ENCODE results near the gene RBM4.
A peak's percentile ranks its signal among the peaks of the same experiment; 100 is the strongest.

The RBM4 gene

DNA sequence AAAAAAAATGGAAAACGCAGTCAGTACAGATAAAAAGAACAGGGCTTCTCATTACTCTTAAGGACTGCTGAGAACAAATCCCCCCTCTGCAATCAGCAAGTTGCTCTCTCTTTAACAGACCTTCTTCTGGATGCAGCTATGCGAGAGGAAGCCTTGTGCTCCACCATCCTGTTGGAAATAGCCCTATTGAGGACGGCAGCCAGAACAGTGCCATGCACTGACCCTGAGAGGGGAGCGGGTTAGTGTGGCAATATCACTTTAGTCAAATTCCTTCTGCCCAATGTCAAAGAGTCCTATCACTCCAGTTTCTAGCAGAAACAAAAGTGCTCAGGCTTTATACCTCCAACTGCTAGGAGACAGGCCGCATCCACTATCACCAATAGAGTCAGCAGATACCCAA is 32.3 kb downstream of the RBM4 start:
- TF ChIP-seq EZH2phosphoT487 (IDR thresholded peaks at IDR 0.05; ENCODE audit: borderline replicate concordance): no peak
- TF ChIP-seq, protein P1, sequence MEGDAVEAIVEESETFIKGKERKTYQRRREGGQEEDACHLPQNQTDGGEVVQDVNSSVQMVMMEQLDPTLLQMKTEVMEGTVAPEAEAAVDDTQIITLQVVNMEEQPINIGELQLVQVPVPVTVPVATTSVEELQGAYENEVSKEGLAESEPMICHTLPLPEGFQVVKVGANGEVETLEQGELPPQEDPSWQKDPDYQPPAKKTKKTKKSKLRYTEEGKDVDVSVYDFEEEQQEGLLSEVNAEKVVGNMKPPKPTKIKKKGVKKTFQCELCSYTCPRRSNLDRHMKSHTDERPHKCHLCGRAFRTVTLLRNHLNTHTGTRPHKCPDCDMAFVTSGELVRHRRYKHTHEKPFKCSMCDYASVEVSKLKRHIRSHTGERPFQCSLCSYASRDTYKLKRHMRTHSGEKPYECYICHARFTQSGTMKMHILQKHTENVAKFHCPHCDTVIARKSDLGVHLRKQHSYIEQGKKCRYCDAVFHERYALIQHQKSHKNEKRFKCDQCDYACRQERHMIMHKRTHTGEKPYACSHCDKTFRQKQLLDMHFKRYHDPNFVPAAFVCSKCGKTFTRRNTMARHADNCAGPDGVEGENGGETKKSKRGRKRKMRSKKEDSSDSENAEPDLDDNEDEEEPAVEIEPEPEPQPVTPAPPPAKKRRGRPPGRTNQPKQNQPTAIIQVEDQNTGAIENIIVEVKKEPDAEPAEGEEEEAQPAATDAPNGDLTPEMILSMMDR (conservative IDR thresholded peaks at IDR 0.05; ENCODE audit: low read length): no peak
- Histone ChIP-seq H3K4me3 (ENCODE audit: low read length, poor library complexity, severe bottlenecking) (no peak overlapping the region), H4K20me1 (ENCODE audit: insufficient read depth, low read length, poor library complexity, severe bottlenecking) (peaks cover 39% of the 10 kb centered on the region), H3K4me1 (ENCODE audit: insufficient read depth, low read length, poor library complexity, severe bottlenecking) (peaks cover 30% of the 10 kb centered on the region), H3K79me2 (ENCODE audit: insufficient read depth, low read length) (peaks cover 83% of the 10 kb centered on the region), H2AFZ (ENCODE audit: low read length) (no peak overlapping the region), H3F3A (ENCODE audit: low read depth) (no peaks in the 10 kb centered on the region), H3K36me3 (ENCODE audit: insufficient read depth, low read length) (peaks cover 33% of the 10 kb centered on the region), H3K27me3 (ENCODE audit: insufficient read depth, low read length, poor library complexity, severe bottlenecking) (no peaks in the 10 kb centered on the region), H3K9me3 (ENCODE audit: insufficient read depth, low read depth, low read length) (no peaks in the 10 kb centered on the region), H3K9ac (ENCODE audit: low read depth, low read length, poor library complexity, severe bottlenecking) (no peak overlapping the region), H3K9me2 (replicated peaks; ENCODE audit: low read depth, low read length) (no peaks in the 10 kb centered on the region), H3K4me2 (ENCODE audit: low read depth, low read length, poor library complexity, severe bottlenecking) (peak overlapping the region; percentile 2)

DNA sequence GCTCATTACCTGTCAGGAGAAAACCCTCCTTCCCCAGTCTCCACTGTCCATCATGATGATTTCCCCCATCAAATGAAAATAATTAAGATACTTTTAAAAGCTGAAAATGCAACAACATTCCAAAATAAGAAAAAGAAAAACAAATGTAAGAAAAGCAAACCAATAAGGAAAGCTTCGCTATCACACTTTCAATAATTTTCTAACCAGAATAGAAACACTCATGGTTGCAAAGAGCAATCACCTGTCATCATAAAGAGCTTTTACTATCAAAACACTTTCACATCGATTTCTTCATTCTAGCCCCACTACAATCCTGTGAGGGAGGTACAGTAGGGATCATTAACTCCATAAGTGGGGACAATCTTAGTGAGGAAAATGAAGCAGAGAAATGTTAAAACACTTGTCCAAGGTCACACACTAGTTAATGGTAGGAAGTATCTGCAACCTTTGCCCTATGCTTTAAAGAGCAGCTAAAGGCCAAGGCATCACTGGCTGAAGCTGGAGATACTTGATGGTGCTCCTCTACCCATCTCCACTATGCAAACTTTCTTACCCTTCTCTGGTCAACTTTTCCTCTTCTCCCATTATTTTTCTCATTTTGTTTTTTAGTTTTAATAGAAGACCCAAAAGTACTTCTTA is 36.6 kb downstream of the RBM4 start:
- Histone ChIP-seq H4K20me1 (ENCODE audit: insufficient read depth, low read length, poor library complexity, severe bottlenecking) (peaks cover 29% of the 10 kb centered on the region), H2AFZ (ENCODE audit: low read length) (no peak overlapping the region), H3K36me3 (ENCODE audit: insufficient read depth, low read length) (no peaks in the 10 kb centered on the region), H3K4me1 (ENCODE audit: insufficient read depth, low read length, poor library complexity, severe bottlenecking) (peaks cover 42% of the 10 kb centered on the region), H3K9ac (ENCODE audit: low read depth, low read length, poor library complexity, severe bottlenecking) (peak overlapping the region; percentile 74), H3K9me3 (ENCODE audit: insufficient read depth, low read depth, low read length) (no peaks in the 10 kb centered on the region), H3F3A (ENCODE audit: low read depth) (peaks cover 4% of the 10 kb centered on the region), H3K27me3 (ENCODE audit: insufficient read depth, low read length, poor library complexity, severe bottlenecking) (no peaks in the 10 kb centered on the region), H3K79me2 (ENCODE audit: insufficient read depth, low read length) (peaks cover 64% of the 10 kb centered on the region), H3K4me2 (ENCODE audit: low read depth, low read length, poor library complexity, severe bottlenecking) (peak overlapping the region; percentile 78), H3K9me2 (replicated peaks; ENCODE audit: low read depth, low read length) (no peaks in the 10 kb centered on the region), H3K4me3 (ENCODE audit: low read length, poor library complexity, severe bottlenecking) (peak overlapping the region; percentile 77)
- no peak for TF ChIP-seq EZH2phosphoT487 (IDR thresholded peaks at IDR 0.05; ENCODE audit: borderline replicate concordance)
- TF ChIP-seq, protein P1 (conservative IDR thresholded peaks at IDR 0.05; ENCODE audit: low read length): no peak

DNA sequence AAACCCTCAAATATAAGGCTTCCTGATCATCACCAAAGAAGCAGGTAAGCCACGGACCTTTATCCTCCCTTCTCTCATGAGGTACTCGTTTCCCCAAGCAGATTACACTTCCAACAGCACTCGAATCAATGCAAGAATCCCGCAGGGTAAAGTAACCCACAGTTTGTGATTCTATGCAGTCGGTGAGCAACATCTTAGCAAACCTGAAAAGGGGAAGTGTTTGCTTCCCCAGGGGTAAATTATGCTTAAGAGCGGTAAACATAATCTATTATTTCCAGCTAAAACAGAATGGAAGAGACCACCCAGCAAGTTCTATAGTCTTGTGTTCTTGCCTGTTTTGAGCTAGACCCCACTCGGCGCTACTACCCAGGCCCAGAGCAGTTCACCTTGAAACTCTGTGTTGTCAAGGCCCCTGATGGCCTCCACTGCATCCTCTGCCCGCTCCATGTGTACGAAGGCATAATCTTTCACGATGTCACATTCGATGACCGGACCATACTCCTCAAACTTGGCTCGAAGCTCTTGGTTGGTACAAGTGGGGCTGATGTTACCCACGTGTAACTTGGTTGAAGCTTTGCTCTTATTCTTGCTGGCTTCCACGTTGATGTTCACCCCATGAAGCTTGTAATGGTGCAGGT is 37.9 kb downstream of the RBM4 start:
- H3K4me3 ChIP-seq (ENCODE audit: low read length, poor library complexity, severe bottlenecking): peak overlapping the region; percentile 77
- peaks cover 51% of the 10 kb centered on the region for H3K79me2 ChIP-seq (ENCODE audit: insufficient read depth, low read length)
- TF ChIP-seq, protein P1 (conservative IDR thresholded peaks at IDR 0.05; ENCODE audit: low read length): no peak
- no peak for TF ChIP-seq EZH2phosphoT487 (IDR thresholded peaks at IDR 0.05; ENCODE audit: borderline replicate concordance)

More for the DNA sequence above, 37.9 kb downstream of the RBM4 start:
- Histone ChIP-seq H3K4me2 (ENCODE audit: low read depth, low read length, poor library complexity, severe bottlenecking) (peak overlapping the region; percentile 78), H3K27me3 (ENCODE audit: insufficient read depth, low read length, poor library complexity, severe bottlenecking) (no peaks in the 10 kb centered on the region), H3K9me2 (replicated peaks; ENCODE audit: low read depth, low read length) (no peaks in the 10 kb centered on the region), H2AFZ (ENCODE audit: low read length) (no peak overlapping the region), H3K36me3 (ENCODE audit: insufficient read depth, low read length) (no peaks in the 10 kb centered on the region), H3K9ac (ENCODE audit: low read depth, low read length, poor library complexity, severe bottlenecking) (peak overlapping the region; percentile 74), H3K9me3 (ENCODE audit: insufficient read depth, low read depth, low read length) (no peaks in the 10 kb centered on the region), H4K20me1 (ENCODE audit: insufficient read depth, low read length, poor library complexity, severe bottlenecking) (peaks cover 24% of the 10 kb centered on the region), H3F3A (ENCODE audit: low read depth) (peaks cover 4% of the 10 kb centered on the region), H3K4me1 (ENCODE audit: insufficient read depth, low read length, poor library complexity, severe bottlenecking) (peaks cover 38% of the 10 kb centered on the region)

All from Loucy (cell line).